ENCODE measurements around the gene DGUOK.

Gene DGUOK

GRCh38 chr2:73999881-74000597, 73.4 kb downstream of the DGUOK start:
- TF ChIP-seq CTCF (IDR thresholded peaks at IDR 0.05; ENCODE audit: control insufficient read depth, insufficient read depth, low read depth, low read length, missing control alignments), result no peak
- H3K4me3 ChIP-seq (ENCODE audit: control insufficient read depth, low read depth, low read length), result no peak overlapping the region
- no peak for DNase-seq (ENCODE audit: low read depth)

GRCh38 chr2:74000666-74001065, 74.0 kb downstream of the DGUOK start:
- no peak for DNase-seq (ENCODE audit: low read depth)
- no peak overlapping the region for H3K4me3 ChIP-seq (ENCODE audit: control insufficient read depth, low read depth, low read length)
- no peak for TF ChIP-seq CTCF (IDR thresholded peaks at IDR 0.05; ENCODE audit: control insufficient read depth, insufficient read depth, low read depth, low read length, missing control alignments)

- H3K4me3 ChIP-seq (ENCODE audit: control insufficient read depth, low read depth, low read length), result no peak overlapping the region
- DNase-seq (ENCODE audit: low read depth), result no peak
- TF ChIP-seq CTCF (IDR thresholded peaks at IDR 0.05; ENCODE audit: control insufficient read depth, insufficient read depth, low read depth, low read length, missing control alignments), result no peak
These were observed 74.4 kb downstream of the DGUOK start for GRCh38 chr2:74001121-74001520.

- DNase-seq (ENCODE audit: low read depth), result no peak
- no peak for TF ChIP-seq CTCF (IDR thresholded peaks at IDR 0.05; ENCODE audit: control insufficient read depth, insufficient read depth, low read depth, low read length, missing control alignments)
- H3K4me3 ChIP-seq (ENCODE audit: control insufficient read depth, low read depth, low read length), result peak overlapping the region; percentile 41
These were observed 75.3 kb downstream of the DGUOK start for GRCh38 chr2:74001781-74002504.

GRCh38 chr2:74002505-74003421, 76.1 kb downstream of the DGUOK start:
- no peak for TF ChIP-seq CTCF (IDR thresholded peaks at IDR 0.05; ENCODE audit: control insufficient read depth, insufficient read depth, low read depth, low read length, missing control alignments)
- peak overlapping the region; percentile 42 for H3K4me3 ChIP-seq (ENCODE audit: control insufficient read depth, low read depth, low read length)
- no peak for DNase-seq (ENCODE audit: low read depth)

GRCh38 chr2:74003494-74004211, 77.0 kb downstream of the DGUOK start:
- TF ChIP-seq CTCF (IDR thresholded peaks at IDR 0.05; ENCODE audit: control insufficient read depth, insufficient read depth, low read depth, low read length, missing control alignments), result no peak
- H3K4me3 ChIP-seq (ENCODE audit: control insufficient read depth, low read depth, low read length), result peak overlapping the region; percentile 42
- peak; percentile 48 for DNase-seq (ENCODE audit: low read depth)

Data from AG09309 (cell line).